ENCODE measurements around the gene AIFM3.

GRCh38 chr22:20957683-20958431, 9.2 kb upstream of the AIFM3 start:
- TF ChIP-seq EZH2phosphoT487 (IDR thresholded peaks at IDR 0.05; ENCODE audit: borderline replicate concordance) (no peak), FOSL1 (IDR thresholded peaks at IDR 0.05; ENCODE audit: low read depth) (no peak), POLR2A (IDR thresholded peaks at IDR 0.05; ENCODE audit: borderline replicate concordance, extremely low read depth, insufficient read depth, insufficient read length) (peak; percentile 51), SIN3A (IDR thresholded peaks at IDR 0.05; ENCODE audit: low read depth) (peak; percentile 52; the same call in 1 of the 2 replicates), EGR1 (IDR thresholded peaks at IDR 0.05; ENCODE audit: low read depth) (no peak), EZH2 (IDR thresholded peaks at IDR 0.05) (no peak), CEBPB (IDR thresholded peaks at IDR 0.05; ENCODE audit: low read depth) (no peak)
- TF ChIP-seq, protein P1, sequence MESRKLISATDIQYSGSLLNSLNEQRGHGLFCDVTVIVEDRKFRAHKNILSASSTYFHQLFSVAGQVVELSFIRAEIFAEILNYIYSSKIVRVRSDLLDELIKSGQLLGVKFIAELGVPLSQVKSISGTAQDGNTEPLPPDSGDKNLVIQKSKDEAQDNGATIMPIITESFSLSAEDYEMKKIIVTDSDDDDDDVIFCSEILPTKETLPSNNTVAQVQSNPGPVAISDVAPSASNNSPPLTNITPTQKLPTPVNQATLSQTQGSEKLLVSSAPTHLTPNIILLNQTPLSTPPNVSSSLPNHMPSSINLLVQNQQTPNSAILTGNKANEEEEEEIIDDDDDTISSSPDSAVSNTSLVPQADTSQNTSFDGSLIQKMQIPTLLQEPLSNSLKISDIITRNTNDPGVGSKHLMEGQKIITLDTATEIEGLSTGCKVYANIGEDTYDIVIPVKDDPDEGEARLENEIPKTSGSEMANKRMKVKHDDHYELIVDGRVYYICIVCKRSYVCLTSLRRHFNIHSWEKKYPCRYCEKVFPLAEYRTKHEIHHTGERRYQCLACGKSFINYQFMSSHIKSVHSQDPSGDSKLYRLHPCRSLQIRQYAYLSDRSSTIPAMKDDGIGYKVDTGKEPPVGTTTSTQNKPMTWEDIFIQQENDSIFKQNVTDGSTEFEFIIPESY (IDR thresholded peaks at IDR 0.05; ENCODE audit: extremely low read depth, insufficient replicate concordance, low read length), result no peak
- TF ChIP-seq, protein P2, sequence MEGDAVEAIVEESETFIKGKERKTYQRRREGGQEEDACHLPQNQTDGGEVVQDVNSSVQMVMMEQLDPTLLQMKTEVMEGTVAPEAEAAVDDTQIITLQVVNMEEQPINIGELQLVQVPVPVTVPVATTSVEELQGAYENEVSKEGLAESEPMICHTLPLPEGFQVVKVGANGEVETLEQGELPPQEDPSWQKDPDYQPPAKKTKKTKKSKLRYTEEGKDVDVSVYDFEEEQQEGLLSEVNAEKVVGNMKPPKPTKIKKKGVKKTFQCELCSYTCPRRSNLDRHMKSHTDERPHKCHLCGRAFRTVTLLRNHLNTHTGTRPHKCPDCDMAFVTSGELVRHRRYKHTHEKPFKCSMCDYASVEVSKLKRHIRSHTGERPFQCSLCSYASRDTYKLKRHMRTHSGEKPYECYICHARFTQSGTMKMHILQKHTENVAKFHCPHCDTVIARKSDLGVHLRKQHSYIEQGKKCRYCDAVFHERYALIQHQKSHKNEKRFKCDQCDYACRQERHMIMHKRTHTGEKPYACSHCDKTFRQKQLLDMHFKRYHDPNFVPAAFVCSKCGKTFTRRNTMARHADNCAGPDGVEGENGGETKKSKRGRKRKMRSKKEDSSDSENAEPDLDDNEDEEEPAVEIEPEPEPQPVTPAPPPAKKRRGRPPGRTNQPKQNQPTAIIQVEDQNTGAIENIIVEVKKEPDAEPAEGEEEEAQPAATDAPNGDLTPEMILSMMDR (IDR thresholded peaks at IDR 0.05 in 2 of 3, conservative IDR thresholded peaks at IDR 0.05 in 1 of 3; ENCODE audit: borderline replicate concordance in 1 of 3, insufficient read depth in 1 of 3, low read depth in 2 of 3, low read length in 2 of 3), result no peak
